ENCODE results near the gene CHRM2.
"Not testable (repeated sequence)": the region's sequence is repeated elsewhere in the genome, so short reads cannot be mapped to it uniquely, and the experiment has no call there.

CHRM2 gene

GRCh38 chr7:136868496-136869000, at the start of gene CHRM2:
TSS of gene CHRM2 (plus strand) at chr7:136868652. CDS start at chr7:137014866, 146,214 bp downstream.
- no peak for DNase-seq (ENCODE audit: low spot score)
- TF ChIP-seq CTCF (IDR thresholded peaks at IDR 0.05; ENCODE audit: extremely low read depth, insufficient read depth, missing control alignments) = no peak
- in situ Hi-C loops (cut with MboI; ENCODE audit: low pct_unique_long_range_greater_than_20kb, low sequenced_read_pairs, unreplicated experiment) = no loop called here

- DNase-seq (ENCODE audit: low spot score); in situ Hi-C loops (cut with MboI; ENCODE audit: low pct_unique_long_range_greater_than_20kb, low sequenced_read_pairs, unreplicated experiment): not testable (repeated sequence)
These were observed 37.1 kb upstream of the CHRM2 start for GRCh38 chr7:136831398-136831797.

GRCh38 chr7:136845899-136846465, 22.5 kb upstream of the CHRM2 start:
- in situ Hi-C loops (cut with MboI; ENCODE audit: low pct_unique_long_range_greater_than_20kb, low sequenced_read_pairs, unreplicated experiment) = no loop called here
- DNase-seq (ENCODE audit: low spot score) = no peak
- no peak for TF ChIP-seq CTCF (IDR thresholded peaks at IDR 0.05; ENCODE audit: extremely low read depth, insufficient read depth, missing control alignments)

GRCh38 chr7:136847858-136848257, 20.6 kb upstream of the CHRM2 start:
- no peak for TF ChIP-seq CTCF (IDR thresholded peaks at IDR 0.05; ENCODE audit: extremely low read depth, insufficient read depth, missing control alignments)
- DNase-seq (ENCODE audit: low spot score) = no peak
- in situ Hi-C loops (cut with MboI; ENCODE audit: low pct_unique_long_range_greater_than_20kb, low sequenced_read_pairs, unreplicated experiment) = no loop called here

GRCh38 chr7:136853654-136854053, 14.8 kb upstream of the CHRM2 start:
- DNase-seq (ENCODE audit: low spot score) = no peak
- TF ChIP-seq CTCF (IDR thresholded peaks at IDR 0.05; ENCODE audit: extremely low read depth, insufficient read depth, missing control alignments) = no peak
- in situ Hi-C loops (cut with MboI; ENCODE audit: low pct_unique_long_range_greater_than_20kb, low sequenced_read_pairs, unreplicated experiment) = no loop called here

- TF ChIP-seq CTCF (IDR thresholded peaks at IDR 0.05; ENCODE audit: extremely low read depth, insufficient read depth, missing control alignments) = no peak
- DNase-seq (ENCODE audit: low spot score) = no peak
- in situ Hi-C loops (cut with MboI; ENCODE audit: low pct_unique_long_range_greater_than_20kb, low sequenced_read_pairs, unreplicated experiment) = no loop called here
These were observed 10.9 kb upstream of the CHRM2 start for GRCh38 chr7:136857573-136857972.

- in situ Hi-C loops (cut with MboI; ENCODE audit: low pct_unique_long_range_greater_than_20kb, low sequenced_read_pairs, unreplicated experiment) = no loop called here
These were observed 8.6 kb upstream of the CHRM2 start for GRCh38 chr7:136859803-136860202.

More at GRCh38 chr7:136859803-136860202, 8.6 kb upstream of the CHRM2 start:
- DNase-seq (ENCODE audit: low spot score) = no peak
- no peak for TF ChIP-seq CTCF (IDR thresholded peaks at IDR 0.05; ENCODE audit: extremely low read depth, insufficient read depth, missing control alignments)

Measured in GM13977 (cell line).